Natural killer cell (primary cell): ENCODE measurements around the gene PIK3R5. TPM values are rescaled to one million over a fixed set of nuclear protein-coding genes. Genes with fewer than 3 reads are reported as not detected.
"Not testable (repeated sequence)": the region's sequence is repeated elsewhere in the genome, so short reads cannot be mapped to it uniquely, and the experiment has no call there.

Source experiments
- ATAC-seq, 3 donors: fragments of 150-1000 bp in 2 of 3; fragments of 200-7000 bp in 1 of 3; cut with Tn5 transposase; 1 replicate in 1 of 3; 2 replicates in 2 of 3; pipeline ENCODE4 v1.10.0; 2021; ENCODE audit warnings: mild to moderate bottlenecking in 2 of 3, moderate library complexity in 2 of 3
- DNase-seq, 2 donors: peaks; one replicate each; pipeline versions ENCODE4 v3.0.0 to v3.0.0-alpha.2; 2013 to 2021; ENCODE audit warnings: mixed read lengths in 1 of 2
- H3K27ac ChIP-seq: one replicate; pipeline ENCODE4 v1.5.1; 2013; ENCODE audit warnings: mild to moderate bottlenecking, low read length
- H3K27me3 ChIP-seq: one replicate; pipeline ENCODE4 v1.6.1; 2013; ENCODE audit warnings: low read length; ENCODE audit not compliant: control insufficient read depth, insufficient read depth
- H3K36me3 ChIP-seq: one replicate; pipeline ENCODE4 v1.6.1; 2013; ENCODE audit warnings: low read length; ENCODE audit not compliant: control insufficient read depth, insufficient read depth
- H3K4me1 ChIP-seq: one replicate; pipeline ENCODE4 v1.6.1; 2013; ENCODE audit warnings: low read length; ENCODE audit not compliant: control insufficient read depth, insufficient read depth
- H3K4me3 ChIP-seq: one replicate; pipeline ENCODE4 v1.5.1; 2013; ENCODE audit warnings: low read length
- H3K9me3 ChIP-seq: one replicate; pipeline ENCODE4 v1.6.1; 2013; ENCODE audit warnings: low read length; ENCODE audit not compliant: control insufficient read depth, insufficient read depth
- H3K27ac Mint-ChIP-seq, 2 donors: one replicate each; pipeline ENCODE4 v1.8.0; 2022; ENCODE audit warnings: mild to moderate bottlenecking in 2 of 2, mixed read lengths in 2 of 2, moderate library complexity in 1 of 2
- H3K27me3 Mint-ChIP-seq, 2 donors: one replicate each; pipeline ENCODE4 v1.8.0; 2022; ENCODE audit warnings: low read depth in 2 of 2, mixed read lengths in 2 of 2
- H3K36me3 Mint-ChIP-seq: one replicate; pipeline ENCODE4 v1.8.0; 2022; ENCODE audit warnings: mixed read lengths
- H3K4me1 Mint-ChIP-seq, 2 donors: one replicate each; pipeline ENCODE4 v1.8.0; 2022; ENCODE audit warnings: mixed read lengths in 2 of 2
- H3K4me3 Mint-ChIP-seq: one replicate; pipeline ENCODE4 v1.8.0; 2022; ENCODE audit warnings: mild to moderate bottlenecking, moderate library complexity, mixed read lengths
- H3K9me3 Mint-ChIP-seq, 2 donors: one replicate each; pipeline ENCODE4 v1.8.0; 2022; ENCODE audit warnings: mixed read lengths in 2 of 2
- CTCF ChIP-seq: fragments of 200-600 bp; IDR thresholded peaks from one replicate; pipeline ENCODE4 v1.8.0; 2022; ENCODE audit warnings: antibody characterized with exemption
- WGBS: methylation state at CpG from one replicate; pipeline ENCODE4 v1.1.7; 2013; ENCODE audit warnings: missing lambda C conversion rate; ENCODE audit not compliant: insufficient coverage; 5-methylcytosine and 5-hydroxymethylcytosine counted together
- intact Hi-C: fragments of 100-400 bp; cut with micrococcal nuclease; formaldehyde crosslinking; loops from one replicate; pipeline ENCODE4 v1.14.2; 2022
- total RNA-seq, 4 donors: library from RNA; stranded (reverse); fragments of 120-200 nt in 1 of 4; gene quantifications; one replicate each; pipeline versions ENCODE4 v1.2.3 to v1.2.4, GENCODE V29; 2013 to 2022

PIK3R5 gene
- total RNA-seq, 3 donors from 2014 or later (not counting 1 experiment from before 2014, with no cell fraction given), result 254 to 364 (median 348) TPM

- Mint-ChIP-seq H3K27me3 (peaks cover 0 to 3% of the 10 kb centered on the region in 2 donors), H3K9me3 (no peaks in the 10 kb centered on the region), H3K4me1 (peaks cover 0 to 12% of the 10 kb centered on the region in 2 donors), H3K36me3 (no peaks in the 10 kb centered on the region), H3K27ac (no peak overlapping the region), H3K4me3 (no peak overlapping the region)
- Histone ChIP-seq H3K4me3 (no peak overlapping the region), H3K27ac (no peak overlapping the region), H3K36me3 (no peaks in the 10 kb centered on the region), H3K9me3 (no peaks in the 10 kb centered on the region), H3K4me1 (peaks cover 6% of the 10 kb centered on the region), H3K27me3 (no peaks in the 10 kb centered on the region)
- intact Hi-C loops, result no loop called here
- peak; percentile 44 to 83 for DNase-seq
- 51% methylated on average over 10 of the region's 10 CpGs for WGBS
- peak; percentile 89 for TF ChIP-seq CTCF
- peak; percentile 79 to 87 (median 81) for ATAC-seq
Observed at GRCh38 chr17:8991514-8992285, 26.2 kb upstream of the PIK3R5 start.

GRCh38 chr17:8988263-8988935, 22.9 kb upstream of the PIK3R5 start:
- H3K9me3 ChIP-seq, H3K4me3 Mint-ChIP-seq, ATAC-seq, H3K4me3 ChIP-seq, H3K27ac Mint-ChIP-seq, H3K27ac ChIP-seq, H3K27me3 Mint-ChIP-seq, H3K9me3 Mint-ChIP-seq, H3K27me3 ChIP-seq, H3K36me3 ChIP-seq, DNase-seq, intact Hi-C loops, H3K36me3 Mint-ChIP-seq: not testable (repeated sequence)
- WGBS, result 100% methylated on average over 1 of the region's 2 CpGs
- H3K4me1 ChIP-seq, result peaks cover 18% of the 10 kb centered on the region
- peaks cover 13 to 27% of the 10 kb centered on the region in 2 donors for H3K4me1 Mint-ChIP-seq

GRCh38 chr17:8986295-8986694, 20.8 kb upstream of the PIK3R5 start:
- Mint-ChIP-seq H3K9me3 (no peaks in the 10 kb centered on the region), H3K4me3 (no peak overlapping the region), H3K4me1 (peaks cover 13 to 21% of the 10 kb centered on the region in 2 donors), H3K27me3 (no peaks in the 10 kb centered on the region), H3K36me3 (no peaks in the 10 kb centered on the region), H3K27ac (peak overlapping the region; percentile 59 to 89)
- no peaks in the 10 kb centered on the region for H3K36me3 ChIP-seq
- no peak overlapping the region for H3K27ac ChIP-seq
- intact Hi-C loops, result no loop called here
- H3K4me1 ChIP-seq, result peaks cover 11% of the 10 kb centered on the region
- TF ChIP-seq CTCF, result peak; percentile 43
- H3K4me3 ChIP-seq, result no peak overlapping the region
- WGBS, result 38% methylated on average over 1 of the region's 2 CpGs
- H3K9me3 ChIP-seq, result no peaks in the 10 kb centered on the region
- ATAC-seq (peak in 2 of 3 donors; percentile 36 to 44), DNase-seq (no peak)
- H3K27me3 ChIP-seq, result no peaks in the 10 kb centered on the region

GRCh38 chr17:8985054-8985701, 19.7 kb upstream of the PIK3R5 start:
- Histone ChIP-seq H3K36me3 (no peaks in the 10 kb centered on the region), H3K27ac (no peak overlapping the region), H3K4me1 (peaks cover 11% of the 10 kb centered on the region), H3K27me3 (no peaks in the 10 kb centered on the region), H3K9me3 (no peaks in the 10 kb centered on the region), H3K4me3 (no peak overlapping the region)
- Mint-ChIP-seq H3K4me1 (peaks cover 13 to 20% of the 10 kb centered on the region in 2 donors), H3K4me3 (peak overlapping the region; percentile 49), H3K27me3 (no peaks in the 10 kb centered on the region), H3K36me3 (no peaks in the 10 kb centered on the region), H3K27ac (peak overlapping the region; percentile 59 to 89), H3K9me3 (no peaks in the 10 kb centered on the region)
- WGBS, result 35% methylated on average over 4 of the region's 4 CpGs
- TF ChIP-seq CTCF, result no peak
- ATAC-seq (peak; percentile 56 to 85 (median 76)), DNase-seq (peak in 1 of 2 donors; percentile 30)
- intact Hi-C loops, result no loop called here

GRCh38 chr17:8984225-8984624, 18.7 kb upstream of the PIK3R5 start:
- H3K36me3 ChIP-seq, ATAC-seq: not testable (repeated sequence)
- 100% methylated on average over 4 of the region's 5 CpGs for WGBS

More at GRCh38 chr17:8984225-8984624, 18.7 kb upstream of the PIK3R5 start:
- H3K4me1 Mint-ChIP-seq, result peaks cover 13 to 20% of the 10 kb centered on the region in 2 donors
- H3K27me3 Mint-ChIP-seq, H3K36me3 Mint-ChIP-seq, intact Hi-C loops, H3K4me3 ChIP-seq, H3K27me3 ChIP-seq, H3K27ac Mint-ChIP-seq, H3K9me3 ChIP-seq, H3K4me3 Mint-ChIP-seq, H3K9me3 Mint-ChIP-seq, DNase-seq, H3K27ac ChIP-seq: not testable (repeated sequence)
- H3K4me1 ChIP-seq, result peaks cover 11% of the 10 kb centered on the region
